ENCODE data around the gene CCBE1.

- TF ChIP-seq, protein P1, sequence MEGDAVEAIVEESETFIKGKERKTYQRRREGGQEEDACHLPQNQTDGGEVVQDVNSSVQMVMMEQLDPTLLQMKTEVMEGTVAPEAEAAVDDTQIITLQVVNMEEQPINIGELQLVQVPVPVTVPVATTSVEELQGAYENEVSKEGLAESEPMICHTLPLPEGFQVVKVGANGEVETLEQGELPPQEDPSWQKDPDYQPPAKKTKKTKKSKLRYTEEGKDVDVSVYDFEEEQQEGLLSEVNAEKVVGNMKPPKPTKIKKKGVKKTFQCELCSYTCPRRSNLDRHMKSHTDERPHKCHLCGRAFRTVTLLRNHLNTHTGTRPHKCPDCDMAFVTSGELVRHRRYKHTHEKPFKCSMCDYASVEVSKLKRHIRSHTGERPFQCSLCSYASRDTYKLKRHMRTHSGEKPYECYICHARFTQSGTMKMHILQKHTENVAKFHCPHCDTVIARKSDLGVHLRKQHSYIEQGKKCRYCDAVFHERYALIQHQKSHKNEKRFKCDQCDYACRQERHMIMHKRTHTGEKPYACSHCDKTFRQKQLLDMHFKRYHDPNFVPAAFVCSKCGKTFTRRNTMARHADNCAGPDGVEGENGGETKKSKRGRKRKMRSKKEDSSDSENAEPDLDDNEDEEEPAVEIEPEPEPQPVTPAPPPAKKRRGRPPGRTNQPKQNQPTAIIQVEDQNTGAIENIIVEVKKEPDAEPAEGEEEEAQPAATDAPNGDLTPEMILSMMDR (IDR thresholded peaks at IDR 0.05): no peak
- no peak for TF ChIP-seq POLR2A (IDR thresholded peaks at IDR 0.05)
These were observed 21.4 kb upstream of the CCBE1 start for GRCh38 chr18:59718464-59719157.

Data from uterus (tissue), 2 donors.